Prostate gland (tissue), 2 donors: ENCODE measurements around the gene TBCK. TPM values are rescaled to one million over a fixed set of nuclear protein-coding genes. Genes with fewer than 3 reads are reported as not detected.

Experiments used
- DNase-seq: peaks from one replicate; pipeline ENCODE4 v3.0.0-alpha.2; 2019; ENCODE audit warnings: low spot score
- H3K27ac ChIP-seq, 2 donors: fragments of 200-600 bp; sonication (generic); 2 replicates each; pipeline ENCODE4 v1.5.1; 2017 to 2019
- H3K27me3 ChIP-seq: fragments of 200-600 bp; sonication (generic); replicated peaks from 2 replicates; pipeline ENCODE4 v1.5.1; 2019; ENCODE audit not compliant: insufficient read depth
- H3K36me3 ChIP-seq, 2 donors: fragments of 200-600 bp; sonication (generic); 1 replicate in 1 of 2; 2 replicates in 1 of 2; pipeline versions ENCODE4 v1.5.1 to v1.8.1; 2017 to 2019
- H3K4me1 ChIP-seq: fragments of 200-600 bp; sonication (generic); replicated peaks from 2 replicates; pipeline ENCODE4 v1.5.1; 2019
- H3K4me3 ChIP-seq, 2 donors: fragments of 200-600 bp; sonication (generic); 2 replicates each; pipeline ENCODE4 v1.5.1; 2017 to 2019
- H3K9me3 ChIP-seq: fragments of 200-600 bp; sonication (generic); 2 replicates; pipeline ENCODE4 v1.5.1; 2017
- CTCF ChIP-seq, 4 experiments: fragments of 200-600 bp in 2 of 4; fragments of 450-650 bp in 2 of 4; sonication (generic) in 2 of 4; IDR thresholded peaks; 1 replicate in 3 of 4; 2 replicates in 1 of 4; pipeline ENCODE4 v1.5.1; 2016 to 2019; ENCODE audit warnings: antibody characterized with exemption in 4 of 4, mild to moderate bottlenecking in 2 of 4, moderate library complexity in 2 of 4
- POLR2A ChIP-seq: fragments of 450-650 bp; IDR thresholded peaks from one replicate; pipeline ENCODE4 v1.6.1; 2016; ENCODE audit warnings: antibody characterized with exemption, mild to moderate bottlenecking
- POLR2AphosphoS5 ChIP-seq: sonication (generic); formaldehyde crosslinking; IDR thresholded peaks from one replicate; pipeline ENCODE4 v1.6.1; 2017; ENCODE audit warnings: antibody characterized with exemption
- WGBS: methylation state at CpG from one replicate; pipeline ENCODE4 v1.1.5; 2018; 5-methylcytosine and 5-hydroxymethylcytosine counted together
- intact Hi-C: fragments of 100-400 bp; cut with DNase I; formaldehyde crosslinking; loops from one replicate; pipeline ENCODE4 v1.14.2; 2022
- total RNA-seq, 2 donors: library from RNA; depleted of rRNA; stranded (reverse); fragments of >200 nt; gene quantifications; one replicate each; pipeline ENCODE4 v1.1.0, GENCODE V29; 2016

The TBCK gene
- total RNA-seq, 2 donors from 2014 or later, result 29.8 to 32.3 TPM

GRCh38 chr4:106038012-106038411 is 278.0 kb downstream of the TBCK start:
- Histone ChIP-seq H3K9me3 (no peaks in the 10 kb centered on the region), H3K36me3 (no peaks in the 10 kb centered on the region), H3K27me3 (no peaks in the 10 kb centered on the region), H3K27ac (no peak overlapping the region), H3K4me1 (no peaks in the 10 kb centered on the region), H3K4me3 (no peak overlapping the region)
- TF ChIP-seq POLR2AphosphoS5 (no peak), CTCF (IDR thresholded peaks at IDR 0.05) (no peak), POLR2A (no peak)
- DNase-seq, result no peak
- intact Hi-C loops, result no loop called here
- WGBS, result 19% methylated on average over 2 of the region's 2 CpGs

- H3K36me3 ChIP-seq, result no peaks in the 10 kb centered on the region
- H3K4me3 ChIP-seq, result no peak overlapping the region
- no peaks in the 10 kb centered on the region for H3K27me3 ChIP-seq
- intact Hi-C loops, result no loop called here
- 42% methylated on average over 2 of the region's 2 CpGs for WGBS
- DNase-seq, result no peak
- no peak for TF ChIP-seq POLR2A
- TF ChIP-seq POLR2AphosphoS5, result no peak
- TF ChIP-seq CTCF (IDR thresholded peaks at IDR 0.05), result no peak
- no peaks in the 10 kb centered on the region for H3K9me3 ChIP-seq
- H3K27ac ChIP-seq, result no peak overlapping the region
- no peaks in the 10 kb centered on the region for H3K4me1 ChIP-seq
Observed at GRCh38 chr4:106036848-106037247, 279.2 kb downstream of the TBCK start.

- DNase-seq, result no peak
- WGBS, result 89% methylated on average over 3 of the region's 3 CpGs
- Histone ChIP-seq H3K27me3 (no peaks in the 10 kb centered on the region), H3K9me3 (no peaks in the 10 kb centered on the region), H3K4me3 (no peak overlapping the region), H3K27ac (no peak overlapping the region), H3K4me1 (no peaks in the 10 kb centered on the region), H3K36me3 (no peaks in the 10 kb centered on the region)
- no peak for TF ChIP-seq POLR2AphosphoS5
- no peak for TF ChIP-seq POLR2A
- TF ChIP-seq CTCF (IDR thresholded peaks at IDR 0.05), result no peak
- intact Hi-C loops, result no loop called here
Observed at GRCh38 chr4:106036334-106036733, 279.7 kb downstream of the TBCK start.

GRCh38 chr4:106035204-106035603 is 280.8 kb downstream of the TBCK start:
- intact Hi-C loops, result no loop called here
- no peaks in the 10 kb centered on the region for H3K4me1 ChIP-seq
- H3K27ac ChIP-seq, result no peak overlapping the region
- no peaks in the 10 kb centered on the region for H3K36me3 ChIP-seq
- H3K4me3 ChIP-seq, result no peak overlapping the region
- 93% methylated on average over 1 of the region's 1 CpG for WGBS
- DNase-seq, result no peak
- no peak for TF ChIP-seq CTCF (IDR thresholded peaks at IDR 0.05)
- TF ChIP-seq POLR2A, result no peak
- TF ChIP-seq POLR2AphosphoS5, result no peak
- no peaks in the 10 kb centered on the region for H3K9me3 ChIP-seq
- H3K27me3 ChIP-seq, result no peaks in the 10 kb centered on the region

GRCh38 chr4:106034751-106035150 is 281.3 kb downstream of the TBCK start:
- Histone ChIP-seq H3K27ac (no peak overlapping the region), H3K4me3 (no peak overlapping the region), H3K27me3 (no peaks in the 10 kb centered on the region), H3K9me3 (no peaks in the 10 kb centered on the region), H3K4me1 (no peaks in the 10 kb centered on the region), H3K36me3 (no peaks in the 10 kb centered on the region)
- TF ChIP-seq POLR2AphosphoS5 (no peak), CTCF (IDR thresholded peaks at IDR 0.05) (no peak), POLR2A (no peak)
- intact Hi-C loops, result no loop called here
- DNase-seq, result no peak
